Measurements from ENCODE around the gene MYMX.
"Not testable (repeated sequence)": the region's sequence is repeated elsewhere in the genome, so short reads cannot be mapped to it uniquely, and the experiment has no call there.

The MYMX gene

GRCh38 chr6:44186635-44187025, 30.1 kb upstream of the MYMX start:
- no peak for DNase-seq (ENCODE audit: low read depth in 2 of 2)

- DNase-seq (ENCODE audit: low read depth in 2 of 2) = no peak
Measured at GRCh38 chr6:44188819-44189218, 27.9 kb upstream of the MYMX start.

GRCh38 chr6:44189257-44189656, 27.5 kb upstream of the MYMX start:
- no peak for DNase-seq (ENCODE audit: low read depth in 2 of 2)

- DNase-seq (ENCODE audit: low read depth in 2 of 2) = no peak
Measured at GRCh38 chr6:44190715-44191114, 26.0 kb upstream of the MYMX start.

- DNase-seq (ENCODE audit: low read depth in 2 of 2) = no peak
Measured at GRCh38 chr6:44192428-44193041, 24.2 kb upstream of the MYMX start.

- DNase-seq (ENCODE audit: low read depth in 2 of 2) = no peak
Measured at GRCh38 chr6:44193307-44193910, 23.3 kb upstream of the MYMX start.

- no peak for DNase-seq (ENCODE audit: low read depth in 2 of 2)
Measured at GRCh38 chr6:44194326-44194725, 22.4 kb upstream of the MYMX start.

GRCh38 chr6:44196351-44196750, 20.4 kb upstream of the MYMX start:
- not testable (repeated sequence) for DNase-seq (ENCODE audit: low read depth in 2 of 2)

- DNase-seq (ENCODE audit: low read depth in 2 of 2) = no peak
Measured at GRCh38 chr6:44198684-44199083, 18.0 kb upstream of the MYMX start.

GRCh38 chr6:44199883-44200282, 16.8 kb upstream of the MYMX start:
- DNase-seq (ENCODE audit: low read depth in 2 of 2) = no peak

GRCh38 chr6:44201200-44201599, 15.5 kb upstream of the MYMX start:
- no peak for DNase-seq (ENCODE audit: low read depth in 2 of 2)

- DNase-seq (ENCODE audit: low read depth in 2 of 2) = no peak
Measured at GRCh38 chr6:44201638-44202303, 15.0 kb upstream of the MYMX start.

GRCh38 chr6:44202332-44202971, 14.3 kb upstream of the MYMX start:
- no peak for DNase-seq (ENCODE audit: low read depth in 2 of 2)

- DNase-seq (ENCODE audit: low read depth in 2 of 2) = no peak
Measured at GRCh38 chr6:44202972-44203750, 13.6 kb upstream of the MYMX start.

- DNase-seq (ENCODE audit: low read depth in 2 of 2) = no peak
Measured at GRCh38 chr6:44203955-44204354, 12.8 kb upstream of the MYMX start.

- DNase-seq (ENCODE audit: low read depth in 2 of 2) = no peak
Measured at GRCh38 chr6:44207966-44208365, 8.8 kb upstream of the MYMX start.

- DNase-seq (ENCODE audit: low read depth in 2 of 2) = no peak
Measured at GRCh38 chr6:44211284-44211683, 5.4 kb upstream of the MYMX start.

GRCh38 chr6:44214307-44214706, 2.4 kb upstream of the MYMX start:
- no peak for DNase-seq (ENCODE audit: low read depth in 2 of 2)

GRCh38 chr6:44217332-44218143, 812 bp downstream of the MYMX start:
- no peak for DNase-seq (ENCODE audit: low read depth in 2 of 2)

- DNase-seq (ENCODE audit: low read depth in 2 of 2) = no peak
Measured at GRCh38 chr6:44219053-44219814, 2.5 kb downstream of the MYMX start.

All from stimulated activated CD8-positive, alpha-beta memory T cell treated with anti-CD3 and anti-CD28 coated beads, Interleukin-7, amount 100 ng/mL, for 1 hour (primary cell).